Osteocyte (in vitro differentiated cells): ENCODE measurements around the gene USH1C. TPM values are rescaled to one million over a fixed set of nuclear protein-coding genes. Genes with fewer than 3 reads are reported as not detected.

Experiments
- DNase-seq: peaks from one replicate; pipeline ENCODE4 v3.0.0; 2021; ENCODE audit warnings: mixed read lengths; ENCODE audit not compliant: unreplicated experiment; ENCODE audit errors: extremely low spot score
- H3K27ac Mint-ChIP-seq: one replicate; pipeline ENCODE4 v1.8.0; 2021; ENCODE audit warnings: mild to moderate bottlenecking, mixed read lengths; ENCODE audit not compliant: unreplicated experiment
- H3K27me3 Mint-ChIP-seq: one replicate; pipeline ENCODE4 v1.8.0; 2021; ENCODE audit warnings: mixed read lengths; ENCODE audit not compliant: unreplicated experiment
- H3K36me3 Mint-ChIP-seq: one replicate; pipeline ENCODE4 v1.8.0; 2021; ENCODE audit warnings: mixed read lengths; ENCODE audit not compliant: unreplicated experiment
- H3K4me1 Mint-ChIP-seq: one replicate; pipeline ENCODE4 v1.8.0; 2021; ENCODE audit warnings: mixed read lengths; ENCODE audit not compliant: unreplicated experiment
- H3K4me3 Mint-ChIP-seq: one replicate; pipeline ENCODE4 v1.8.0; 2021; ENCODE audit warnings: mild to moderate bottlenecking, moderate library complexity, mixed read lengths; ENCODE audit not compliant: unreplicated experiment
- H3K9me3 Mint-ChIP-seq: one replicate; pipeline ENCODE4 v1.8.0; 2021; ENCODE audit warnings: mixed read lengths; ENCODE audit not compliant: unreplicated experiment
- CTCF ChIP-seq: fragments of 200-600 bp; sonication (generic); IDR thresholded peaks from 2 replicates; pipeline ENCODE4 v1.5.0; 2021; ENCODE audit warnings: antibody characterized with exemption, mild to moderate bottlenecking, moderate library complexity
- total RNA-seq: library from RNA; stranded (reverse); gene quantifications from 2 replicates; pipeline ENCODE4 v1.2.1, GENCODE V29; 2021

Gene USH1C
- total RNA-seq, 1 donor from 2014 or later, result not detected

- DNase-seq, result no peak
- Mint-ChIP-seq H3K4me1 (no peaks in the 10 kb centered on the region), H3K4me3 (no peak overlapping the region), H3K9me3 (no peaks in the 10 kb centered on the region), H3K27me3 (peaks cover 39% of the 10 kb centered on the region), H3K27ac (no peak overlapping the region), H3K36me3 (no peaks in the 10 kb centered on the region)
- TF ChIP-seq CTCF, result no peak
These were observed 91.5 kb downstream of the USH1C start for GRCh38 chr11:17452668-17453067.

GRCh38 chr11:17449158-17449557 lies 95.1 kb downstream of the USH1C start:
- Mint-ChIP-seq H3K36me3 (no peaks in the 10 kb centered on the region), H3K4me1 (no peaks in the 10 kb centered on the region), H3K27me3 (peaks cover 31% of the 10 kb centered on the region), H3K4me3 (no peak overlapping the region), H3K27ac (no peak overlapping the region), H3K9me3 (no peaks in the 10 kb centered on the region)
- TF ChIP-seq CTCF, result no peak
- DNase-seq, result no peak

GRCh38 chr11:17446482-17446881 lies 97.7 kb downstream of the USH1C start:
- Mint-ChIP-seq H3K27ac (no peak overlapping the region), H3K27me3 (peaks cover 22% of the 10 kb centered on the region), H3K4me1 (no peaks in the 10 kb centered on the region), H3K4me3 (no peak overlapping the region), H3K9me3 (no peaks in the 10 kb centered on the region), H3K36me3 (no peaks in the 10 kb centered on the region)
- no peak for DNase-seq
- TF ChIP-seq CTCF, result no peak

- H3K4me3 Mint-ChIP-seq, result no peak overlapping the region
- DNase-seq, result no peak
- no peak overlapping the region for H3K27ac Mint-ChIP-seq
- H3K9me3 Mint-ChIP-seq, result peaks cover 7% of the 10 kb centered on the region
- no peaks in the 10 kb centered on the region for H3K36me3 Mint-ChIP-seq
- H3K4me1 Mint-ChIP-seq, result no peaks in the 10 kb centered on the region
- TF ChIP-seq CTCF, result no peak
- H3K27me3 Mint-ChIP-seq, result peaks cover 24% of the 10 kb centered on the region
These were observed 98.9 kb downstream of the USH1C start for GRCh38 chr11:17445240-17445795.

- peaks cover 26% of the 10 kb centered on the region for H3K27me3 Mint-ChIP-seq
- no peaks in the 10 kb centered on the region for H3K4me1 Mint-ChIP-seq
- no peak overlapping the region for H3K27ac Mint-ChIP-seq
- H3K9me3 Mint-ChIP-seq, result peaks cover 7% of the 10 kb centered on the region
- H3K36me3 Mint-ChIP-seq, result no peaks in the 10 kb centered on the region
- H3K4me3 Mint-ChIP-seq, result no peak overlapping the region
- DNase-seq, result no peak
- no peak for TF ChIP-seq CTCF
These were observed 100.1 kb downstream of the USH1C start for GRCh38 chr11:17443926-17444690.

Other genes starting within 250 kb of the USH1C start
- 7.5 and 9.0 TPM in 2 replicates for gene NCR3LG1, start 192.6 kb downstream of the USH1C start, total RNA-seq
- not detected in 2 replicates for gene KCNJ11, start 155.8 kb downstream of the USH1C start, total RNA-seq
- not detected in 2 replicates for gene ABCC8, start 67.6 kb downstream of the USH1C start, total RNA-seq
- not detected in 2 replicates for gene OTOG, start 2.8 kb upstream of the USH1C start, total RNA-seq
- gene MYOD1, start 175.2 kb upstream of the USH1C start, total RNA-seq, result not detected in 2 replicates
- gene KCNC1, start 190.4 kb upstream of the USH1C start, total RNA-seq, result not detected in 2 replicates